Esophagus (tissue), 2 donors: Measurements from ENCODE around the gene CACNA1F. TPM values are rescaled to one million over a fixed set of nuclear protein-coding genes. Genes with fewer than 3 reads are reported as not detected.

Experiments used
- H3K27ac ChIP-seq, 2 donors: one replicate each; pipeline ENCODE4 v1.5.1; 2013; ENCODE audit warnings: low read depth in 2 of 2, mild to moderate bottlenecking in 2 of 2, inconsistent platforms in 1 of 2, low read length in 1 of 2, moderate library complexity in 1 of 2
- H3K27me3 ChIP-seq, 2 donors: one replicate each; pipeline ENCODE4 v1.6.1; 2013; ENCODE audit warnings: low read length in 2 of 2, control low read depth in 1 of 2, mild to moderate bottlenecking in 1 of 2; ENCODE audit not compliant: insufficient read depth in 2 of 2, control insufficient read depth in 1 of 2
- H3K36me3 ChIP-seq, 2 donors: one replicate each; pipeline ENCODE4 v1.6.1; 2013; ENCODE audit warnings: low read length in 1 of 2; ENCODE audit not compliant: control insufficient read depth in 2 of 2, insufficient read depth in 2 of 2
- H3K4me1 ChIP-seq, 2 donors: one replicate each; pipeline ENCODE4 v1.6.1; 2013; ENCODE audit warnings: low read length in 1 of 2; ENCODE audit not compliant: control insufficient read depth in 2 of 2, insufficient read depth in 2 of 2
- H3K4me3 ChIP-seq, 2 donors: one replicate each; pipeline ENCODE4 v1.5.1; 2013; ENCODE audit warnings: low read length in 2 of 2, mild to moderate bottlenecking in 2 of 2, low read depth in 1 of 2, moderate library complexity in 1 of 2
- H3K9me3 ChIP-seq, 2 donors: one replicate each; pipeline ENCODE4 v1.6.1; 2013; ENCODE audit warnings: mild to moderate bottlenecking in 2 of 2, low read depth in 1 of 2, low read length in 1 of 2, moderate library complexity in 1 of 2; ENCODE audit not compliant: control insufficient read depth in 2 of 2, insufficient read depth in 1 of 2
- WGBS, 2 donors: extraction: QIAGEN DNeasy Blood & Tissue Kit; methylation state at CpG; one replicate each; pipeline ENCODE4 v1.1.7; 2013; 5-methylcytosine and 5-hydroxymethylcytosine counted together
- polyA plus RNA-seq, 2 donors: library from polyadenylated mRNA; stranded (reverse); fragments of 200-250 nt; gene quantifications; one replicate each; pipeline ENCODE4 v1.2.3, GENCODE V29; 2013
- donor health status: healthy with polysubstance abuse.
- donor health status: Bipolar disorder and iron deficiency.

The CACNA1F gene
- polyA plus RNA-seq, 2 donors, result 0.11 to 0.24 TPM

GRCh38 chrX:49186125-49187027, 46.8 kb downstream of the CACNA1F start, which contains the start of gene PRICKLE3:
PRICKLE3 (minus strand) TSS chrX:49186373; CDS start chrX:49186297, 76 bp downstream.
- Histone ChIP-seq H3K4me3 (peak within 1 kb of the TSS; percentile 62 to 81), H3K4me1 (peaks cover 0 to 11% of the 10 kb centered on the region in 2 donors), H3K9me3 (no peaks in the 10 kb centered on the region), H3K36me3 (peaks cover 0 to 3% of the 10 kb centered on the region in 2 donors), H3K27ac (peak within 1 kb of the TSS; percentile 88 to 95), H3K27me3 (no peaks in the 10 kb centered on the region)
- 6 to 34% methylated on average over 56 to 62 of the region's 62 CpGs for WGBS, 2 donors

- peaks cover 0 to 11% of the 10 kb centered on the region in 2 donors for H3K4me1 ChIP-seq
Measured at GRCh38 chrX:49184294-49185281, 48.6 kb downstream of the CACNA1F start.

GRCh38 chrX:49183701-49184281, 49.3 kb downstream of the CACNA1F start:
- no peaks in the 10 kb centered on the region for H3K27me3 ChIP-seq
- peak overlapping the region in 1 of 2 donors; percentile 88 for H3K27ac ChIP-seq
- peak overlapping the region in 1 of 2 donors; percentile 14 for H3K4me3 ChIP-seq
- H3K4me1 ChIP-seq, result peaks cover 0 to 11% of the 10 kb centered on the region in 2 donors
- WGBS, 2 donors, result 74 to 83% methylated on average over 18 of the region's 18 CpGs
- no peaks in the 10 kb centered on the region for H3K9me3 ChIP-seq
- peaks cover 0 to 13% of the 10 kb centered on the region in 2 donors for H3K36me3 ChIP-seq

More at GRCh38 chrX:49184294-49185281, 48.6 kb downstream of the CACNA1F start:
- H3K9me3 ChIP-seq, result no peaks in the 10 kb centered on the region
- WGBS, 2 donors, result 6 to 40% methylated on average over 39 to 46 of the region's 46 CpGs
- H3K27me3 ChIP-seq, result no peaks in the 10 kb centered on the region
- H3K4me3 ChIP-seq, result peak overlapping the region; percentile 62 to 81
- peaks cover 0 to 7% of the 10 kb centered on the region in 2 donors for H3K36me3 ChIP-seq
- H3K27ac ChIP-seq, result peak overlapping the region; percentile 88 to 95

- Histone ChIP-seq H3K9me3 (no peaks in the 10 kb centered on the region), H3K36me3 (peaks cover 0 to 28% of the 10 kb centered on the region in 2 donors), H3K27ac (no peak overlapping the region), H3K27me3 (no peaks in the 10 kb centered on the region), H3K4me1 (peaks cover 0 to 12% of the 10 kb centered on the region in 2 donors), H3K4me3 (no peak overlapping the region)
- WGBS, 2 donors, result 75 to 92% methylated on average over 2 of the region's 2 CpGs
Measured at GRCh38 chrX:49179358-49179757, 53.8 kb downstream of the CACNA1F start.

GRCh38 chrX:49178537-49178936, 54.6 kb downstream of the CACNA1F start:
- Histone ChIP-seq H3K4me3 (no peak overlapping the region), H3K4me1 (peaks cover 0 to 12% of the 10 kb centered on the region in 2 donors), H3K27me3 (no peaks in the 10 kb centered on the region), H3K36me3 (peaks cover 0 to 29% of the 10 kb centered on the region in 2 donors), H3K27ac (peak overlapping the region in 1 of 2 donors; percentile 78), H3K9me3 (no peaks in the 10 kb centered on the region)
- 73 to 85% methylated on average over 3 of the region's 3 CpGs for WGBS, 2 donors

GRCh38 chrX:49177873-49178480, 55.2 kb downstream of the CACNA1F start:
- H3K4me1 ChIP-seq, result peaks cover 0 to 11% of the 10 kb centered on the region in 2 donors
- no peaks in the 10 kb centered on the region for H3K27me3 ChIP-seq
- no peak overlapping the region for H3K4me3 ChIP-seq
- H3K27ac ChIP-seq, result peak overlapping the region; percentile 78 to 83
- WGBS, 2 donors, result 77 to 89% methylated on average over 23 of the region's 23 CpGs
- peaks cover 0 to 32% of the 10 kb centered on the region in 2 donors for H3K36me3 ChIP-seq
- H3K9me3 ChIP-seq, result no peaks in the 10 kb centered on the region

GRCh38 chrX:49177338-49177833, 55.8 kb downstream of the CACNA1F start:
- H3K27ac ChIP-seq, result peak overlapping the region; percentile 78 to 83
- peaks cover 0 to 31% of the 10 kb centered on the region in 2 donors for H3K36me3 ChIP-seq

GRCh38 chrX:49176421-49177326, 56.5 kb downstream of the CACNA1F start:
- H3K36me3 ChIP-seq, result peaks cover 0 to 31% of the 10 kb centered on the region in 2 donors
- H3K27ac ChIP-seq, result peak overlapping the region; percentile 78 to 83
- H3K4me3 ChIP-seq, result no peak overlapping the region
- no peaks in the 10 kb centered on the region for H3K9me3 ChIP-seq
- peaks cover 0 to 11% of the 10 kb centered on the region in 2 donors for H3K4me1 ChIP-seq
- WGBS, 2 donors, result 35 to 66% methylated on average over 26 to 27 of the region's 27 CpGs
- H3K27me3 ChIP-seq, result no peaks in the 10 kb centered on the region

More at GRCh38 chrX:49177338-49177833, 55.8 kb downstream of the CACNA1F start:
- no peaks in the 10 kb centered on the region for H3K9me3 ChIP-seq
- 40 to 64% methylated on average over 4 of the region's 4 CpGs for WGBS, 2 donors
- peaks cover 0 to 11% of the 10 kb centered on the region in 2 donors for H3K4me1 ChIP-seq
- no peak overlapping the region for H3K4me3 ChIP-seq
- H3K27me3 ChIP-seq, result no peaks in the 10 kb centered on the region
